ENCODE measurements around the gene CUBN.

CUBN gene

GRCh38 chr10:16965740-16966447, 163.7 kb downstream of the CUBN start:
- Histone ChIP-seq H3K27ac (ENCODE audit: low read depth, low read length, severe bottlenecking) (peak overlapping the region; percentile 94), H3K4me3 (ENCODE audit: extremely low read depth, insufficient read depth, low read length, poor library complexity, severe bottlenecking) (no peak overlapping the region), H3K36me3 (ENCODE audit: control insufficient read depth, insufficient read depth, low read length) (no peaks in the 10 kb centered on the region), H3K4me1 (ENCODE audit: control insufficient read depth, insufficient read depth, low read length, poor library complexity, severe bottlenecking) (peaks cover 47% of the 10 kb centered on the region), H3K9me3 (ENCODE audit: control insufficient read depth, low read length) (no peaks in the 10 kb centered on the region)
- 67 to 75% methylated on average over 7 to 8 of the region's 8 CpGs for WGBS, 2 experiments (ENCODE audit: insufficient coverage in 2 of 2)

DNA sequence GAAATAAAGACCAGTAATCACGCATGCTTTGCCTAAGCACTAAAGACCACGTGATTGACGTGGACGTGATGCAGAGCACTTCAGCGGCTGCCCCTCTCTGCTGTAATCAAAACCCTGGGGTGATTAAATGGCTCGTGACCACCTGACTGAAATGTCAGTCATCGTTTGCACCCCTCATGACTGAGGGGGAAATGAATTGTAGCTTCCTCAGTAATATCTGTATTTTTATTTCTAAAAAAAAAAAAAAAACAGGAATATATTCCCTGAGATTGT, 164.3 kb downstream of the CUBN start:
- WGBS, 2 experiments (ENCODE audit: insufficient coverage in 2 of 2), result 84 to 86% methylated on average over 1 to 6 of the region's 7 CpGs

GRCh38 chr10:16964576-16965343, 164.9 kb downstream of the CUBN start:
- Histone ChIP-seq H3K9me3 (ENCODE audit: control insufficient read depth, low read length) (no peaks in the 10 kb centered on the region), H3K36me3 (ENCODE audit: control insufficient read depth, insufficient read depth, low read length) (no peaks in the 10 kb centered on the region), H3K27ac (ENCODE audit: low read depth, low read length, severe bottlenecking) (no peak overlapping the region), H3K4me3 (ENCODE audit: extremely low read depth, insufficient read depth, low read length, poor library complexity, severe bottlenecking) (no peak overlapping the region), H3K4me1 (ENCODE audit: control insufficient read depth, insufficient read depth, low read length, poor library complexity, severe bottlenecking) (peaks cover 44% of the 10 kb centered on the region)
- whole genome bisulfite sequencing, 2 experiments (ENCODE audit: insufficient coverage in 2 of 2), result 87 to 94% methylated on average over 13 to 14 of the region's 15 CpGs

More for the DNA sequence above, 164.3 kb downstream of the CUBN start:
- Histone ChIP-seq H3K36me3 (ENCODE audit: control insufficient read depth, insufficient read depth, low read length) (no peaks in the 10 kb centered on the region), H3K9me3 (ENCODE audit: control insufficient read depth, low read length) (no peaks in the 10 kb centered on the region), H3K4me3 (ENCODE audit: extremely low read depth, insufficient read depth, low read length, poor library complexity, severe bottlenecking) (no peak overlapping the region), H3K27ac (ENCODE audit: low read depth, low read length, severe bottlenecking) (no peak overlapping the region), H3K4me1 (ENCODE audit: control insufficient read depth, insufficient read depth, low read length, poor library complexity, severe bottlenecking) (peaks cover 47% of the 10 kb centered on the region)

- Histone ChIP-seq H3K4me1 (ENCODE audit: control insufficient read depth, insufficient read depth, low read length, poor library complexity, severe bottlenecking) (peaks cover 9% of the 10 kb centered on the region), H3K4me3 (ENCODE audit: extremely low read depth, insufficient read depth, low read length, poor library complexity, severe bottlenecking) (no peak overlapping the region), H3K36me3 (ENCODE audit: control insufficient read depth, insufficient read depth, low read length) (no peaks in the 10 kb centered on the region), H3K27ac (ENCODE audit: low read depth, low read length, severe bottlenecking) (no peak overlapping the region), H3K9me3 (ENCODE audit: control insufficient read depth, low read length) (no peaks in the 10 kb centered on the region)
- WGBS, 2 experiments (ENCODE audit: insufficient coverage in 2 of 2), result 96 to 100% methylated on average over 2 to 3 of the region's 4 CpGs
Observed at GRCh38 chr10:16960551-16960950, 169.1 kb downstream of the CUBN start.

- Histone ChIP-seq H3K9me3 (ENCODE audit: control insufficient read depth, low read length) (no peaks in the 10 kb centered on the region), H3K4me3 (ENCODE audit: extremely low read depth, insufficient read depth, low read length, poor library complexity, severe bottlenecking) (no peak overlapping the region), H3K4me1 (ENCODE audit: control insufficient read depth, insufficient read depth, low read length, poor library complexity, severe bottlenecking) (peaks cover 19% of the 10 kb centered on the region), H3K27ac (ENCODE audit: low read depth, low read length, severe bottlenecking) (no peak overlapping the region), H3K36me3 (ENCODE audit: control insufficient read depth, insufficient read depth, low read length) (no peaks in the 10 kb centered on the region)
- WGBS, 2 experiments (ENCODE audit: insufficient coverage in 2 of 2), result 88 to 100% methylated on average over 1 to 2 of the region's 2 CpGs
Observed at GRCh38 chr10:16957038-16957437, 172.6 kb downstream of the CUBN start.

DNA sequence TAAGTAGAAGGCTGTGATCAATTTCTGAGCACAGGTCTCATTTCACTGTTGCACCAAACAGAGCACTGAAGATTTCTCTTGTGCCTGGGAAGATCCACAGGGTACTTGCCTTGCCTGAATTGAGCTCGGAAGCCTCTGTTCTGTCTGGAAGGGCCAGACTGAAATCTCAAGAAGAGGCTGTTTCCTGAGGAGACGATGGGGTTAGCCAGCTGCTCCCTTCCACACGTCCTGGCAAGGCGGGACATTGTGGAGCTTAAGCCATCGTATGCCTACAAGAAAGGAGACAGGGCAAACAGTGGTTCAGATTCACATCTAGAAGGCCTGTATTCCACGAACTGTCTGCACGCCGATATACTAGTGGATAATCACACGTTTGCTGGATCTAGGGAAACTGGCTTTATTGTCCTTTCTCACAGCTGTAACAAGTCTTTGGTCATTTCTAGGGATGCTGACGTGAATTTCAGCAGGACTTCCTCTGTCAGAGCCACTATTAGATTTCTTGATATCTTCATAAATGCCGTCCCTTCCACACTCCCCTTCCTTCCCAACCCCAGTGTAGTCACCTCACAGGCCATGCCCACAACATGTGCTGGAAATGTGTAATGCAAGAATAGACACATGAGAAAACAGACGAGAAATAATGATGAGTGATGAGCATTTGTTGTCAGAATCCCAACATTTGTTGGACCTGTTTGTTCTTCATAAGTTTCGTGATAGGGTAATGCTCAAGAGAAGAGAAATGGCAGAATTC, 175.2 kb downstream of the CUBN start:
- peaks cover 40% of the 10 kb centered on the region for H3K4me1 ChIP-seq (ENCODE audit: control insufficient read depth, insufficient read depth, low read length, poor library complexity, severe bottlenecking)
- no peak overlapping the region for H3K4me3 ChIP-seq (ENCODE audit: extremely low read depth, insufficient read depth, low read length, poor library complexity, severe bottlenecking)
- no peaks in the 10 kb centered on the region for H3K9me3 ChIP-seq (ENCODE audit: control insufficient read depth, low read length)
- WGBS, 2 experiments (ENCODE audit: insufficient coverage in 2 of 2), result 86 to 90% methylated on average over 12 of the region's 13 CpGs
- H3K36me3 ChIP-seq (ENCODE audit: control insufficient read depth, insufficient read depth, low read length), result no peaks in the 10 kb centered on the region
- no peak overlapping the region for H3K27ac ChIP-seq (ENCODE audit: low read depth, low read length, severe bottlenecking)

- WGBS, 2 experiments (ENCODE audit: insufficient coverage in 2 of 2), result 90 to 100% methylated on average over 1 to 2 of the region's 5 CpGs
- H3K4me3 ChIP-seq (ENCODE audit: extremely low read depth, insufficient read depth, low read length, poor library complexity, severe bottlenecking), result no peak overlapping the region
Observed at GRCh38 chr10:16953270-16953669, 176.3 kb downstream of the CUBN start.

DNA sequence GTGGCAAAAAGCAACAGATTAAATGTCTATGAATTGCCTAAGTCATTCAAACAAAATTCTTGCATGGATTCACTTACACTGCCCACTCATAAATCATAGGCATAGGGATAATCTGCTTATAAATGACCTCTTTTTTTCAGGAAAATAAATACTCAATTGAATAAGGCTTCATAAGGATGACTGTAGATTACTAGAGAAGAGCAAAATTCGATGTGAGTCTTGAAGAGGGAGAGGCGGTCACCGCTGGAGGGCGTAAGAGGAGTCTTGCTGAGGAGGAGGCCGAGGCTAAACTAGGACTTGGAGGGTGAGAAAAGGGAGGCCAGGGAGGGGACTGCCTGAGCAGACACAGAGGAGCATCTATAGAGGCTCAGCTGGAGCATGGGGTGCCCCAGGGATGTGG, 177.0 kb downstream of the CUBN start:
- H3K27ac ChIP-seq (ENCODE audit: low read depth, low read length, severe bottlenecking), result peak overlapping the region; percentile 90
- no peak overlapping the region for H3K4me3 ChIP-seq (ENCODE audit: extremely low read depth, insufficient read depth, low read length, poor library complexity, severe bottlenecking)
- 86 to 87% methylated on average over 4 to 5 of the region's 5 CpGs for WGBS, 2 experiments (ENCODE audit: insufficient coverage in 2 of 2)
- peaks cover 44% of the 10 kb centered on the region for H3K4me1 ChIP-seq (ENCODE audit: control insufficient read depth, insufficient read depth, low read length, poor library complexity, severe bottlenecking)
- no peaks in the 10 kb centered on the region for H3K36me3 ChIP-seq (ENCODE audit: control insufficient read depth, insufficient read depth, low read length)
- H3K9me3 ChIP-seq (ENCODE audit: control insufficient read depth, low read length), result no peaks in the 10 kb centered on the region

More at GRCh38 chr10:16953270-16953669, 176.3 kb downstream of the CUBN start:
- peaks cover 44% of the 10 kb centered on the region for H3K4me1 ChIP-seq (ENCODE audit: control insufficient read depth, insufficient read depth, low read length, poor library complexity, severe bottlenecking)
- H3K36me3 ChIP-seq (ENCODE audit: control insufficient read depth, insufficient read depth, low read length), result no peaks in the 10 kb centered on the region
- no peaks in the 10 kb centered on the region for H3K9me3 ChIP-seq (ENCODE audit: control insufficient read depth, low read length)
- H3K27ac ChIP-seq (ENCODE audit: low read depth, low read length, severe bottlenecking), result peak overlapping the region; percentile 90

GRCh38 chr10:16952080-16952479, 177.5 kb downstream of the CUBN start:
- 80 to 100% methylated on average over 1 to 2 of the region's 5 CpGs for WGBS, 2 experiments (ENCODE audit: insufficient coverage in 2 of 2)
- H3K9me3 ChIP-seq (ENCODE audit: control insufficient read depth, low read length), result no peaks in the 10 kb centered on the region
- no peak overlapping the region for H3K4me3 ChIP-seq (ENCODE audit: extremely low read depth, insufficient read depth, low read length, poor library complexity, severe bottlenecking)
- H3K36me3 ChIP-seq (ENCODE audit: control insufficient read depth, insufficient read depth, low read length), result no peaks in the 10 kb centered on the region
- H3K27ac ChIP-seq (ENCODE audit: low read depth, low read length, severe bottlenecking), result peak overlapping the region; percentile 90
- H3K4me1 ChIP-seq (ENCODE audit: control insufficient read depth, insufficient read depth, low read length, poor library complexity, severe bottlenecking), result peaks cover 45% of the 10 kb centered on the region

GRCh38 chr10:16950656-16951601, 178.7 kb downstream of the CUBN start:
- no peaks in the 10 kb centered on the region for H3K36me3 ChIP-seq (ENCODE audit: control insufficient read depth, insufficient read depth, low read length)
- peaks cover 52% of the 10 kb centered on the region for H3K4me1 ChIP-seq (ENCODE audit: control insufficient read depth, insufficient read depth, low read length, poor library complexity, severe bottlenecking)
- WGBS, 2 experiments (ENCODE audit: insufficient coverage in 2 of 2), result 35 to 66% methylated on average over 4 to 7 of the region's 8 CpGs
- no peaks in the 10 kb centered on the region for H3K9me3 ChIP-seq (ENCODE audit: control insufficient read depth, low read length)
- H3K27ac ChIP-seq (ENCODE audit: low read depth, low read length, severe bottlenecking), result peak overlapping the region; percentile 90
- no peak overlapping the region for H3K4me3 ChIP-seq (ENCODE audit: extremely low read depth, insufficient read depth, low read length, poor library complexity, severe bottlenecking)

Measured in mesodermal cell (in vitro differentiated cells).